Loucy (cell line): ENCODE measurements around the gene RAI1.

Experiments
- H2AFZ ChIP-seq: fragments of 200-600 bp; sonication (generic); 2 replicates; pipeline ENCODE4 v1.6.0; 2016; ENCODE audit warnings: antibody characterized with exemption, mild to moderate bottlenecking, low read length, moderate library complexity
- H3F3A ChIP-seq: fragments of 200-600 bp; 2 replicates; pipeline ENCODE4 v1.6.0; 2016; ENCODE audit warnings: antibody characterized with exemption, low read depth, mild to moderate bottlenecking
- H3K27me3 ChIP-seq: fragments of 200-600 bp; sonication (generic); 2 replicates; pipeline ENCODE4 v1.6.1; 2014; ENCODE audit warnings: low read length, mild to moderate bottlenecking; ENCODE audit not compliant: insufficient read depth, poor library complexity, severe bottlenecking
- H3K36me3 ChIP-seq: fragments of 200-600 bp; sonication (generic); 2 replicates; pipeline ENCODE4 v1.6.1; 2016; ENCODE audit warnings: low read length; ENCODE audit not compliant: insufficient read depth
- H3K4me1 ChIP-seq: fragments of 200-600 bp; sonication (generic); 2 replicates; pipeline ENCODE4 v1.5.1; 2014; ENCODE audit warnings: low read length, mild to moderate bottlenecking; ENCODE audit not compliant: insufficient read depth, poor library complexity, severe bottlenecking
- H3K4me2 ChIP-seq: fragments of 200-600 bp; sonication (generic); 2 replicates; pipeline ENCODE4 v1.6.0; 2014; ENCODE audit warnings: antibody characterized with exemption, low read length, low read depth, mild to moderate bottlenecking; ENCODE audit not compliant: poor library complexity, severe bottlenecking
- H3K4me3 ChIP-seq: fragments of 200-600 bp; sonication (generic); 2 replicates; pipeline ENCODE4 v1.5.1; 2014; ENCODE audit warnings: low read length, mild to moderate bottlenecking, mixed read lengths; ENCODE audit not compliant: poor library complexity, severe bottlenecking
- H3K79me2 ChIP-seq: fragments of 200-600 bp; sonication (generic); 2 replicates; pipeline ENCODE4 v1.6.1; 2014; ENCODE audit warnings: low read length; ENCODE audit not compliant: insufficient read depth
- H3K9ac ChIP-seq: fragments of 200-600 bp; sonication (generic); 2 replicates; pipeline ENCODE4 v1.6.0; 2014; ENCODE audit warnings: mild to moderate bottlenecking, low read depth, low read length, moderate library complexity; ENCODE audit not compliant: poor library complexity, severe bottlenecking
- H3K9me2 ChIP-seq: fragments of 200-600 bp; sonication (generic); replicated peaks from 2 replicates; pipeline ENCODE4 v1.6.1; 2016; ENCODE audit warnings: low read depth, low read length, mixed read lengths
- H3K9me3 ChIP-seq: fragments of 200-600 bp; sonication (generic); 2 replicates; pipeline ENCODE4 v1.6.1; 2014; ENCODE audit warnings: mild to moderate bottlenecking, antibody characterized with exemption, low read length, low read depth; ENCODE audit not compliant: insufficient read depth
- H4K20me1 ChIP-seq: fragments of 200-600 bp; sonication (generic); 2 replicates; pipeline ENCODE4 v1.6.0; 2014; ENCODE audit warnings: antibody characterized with exemption, low read length, mild to moderate bottlenecking; ENCODE audit not compliant: insufficient read depth, poor library complexity, severe bottlenecking
- EZH2phosphoT487 ChIP-seq: fragments of 200-600 bp; IDR thresholded peaks from 2 replicates; pipeline ENCODE4 v1.6.1; 2018; ENCODE audit warnings: antibody characterized with exemption, mild to moderate bottlenecking, moderate library complexity, borderline replicate concordance
- TF ChIP-seq, protein P1 (sequence below): fragments of 200-600 bp; sonication (generic); conservative IDR thresholded peaks from 2 replicates; pipeline ENCODE4 v1.5.1; 2014; ENCODE audit warnings: mild to moderate bottlenecking, antibody characterized with exemption, low read length

The RAI1 gene

DNA sequence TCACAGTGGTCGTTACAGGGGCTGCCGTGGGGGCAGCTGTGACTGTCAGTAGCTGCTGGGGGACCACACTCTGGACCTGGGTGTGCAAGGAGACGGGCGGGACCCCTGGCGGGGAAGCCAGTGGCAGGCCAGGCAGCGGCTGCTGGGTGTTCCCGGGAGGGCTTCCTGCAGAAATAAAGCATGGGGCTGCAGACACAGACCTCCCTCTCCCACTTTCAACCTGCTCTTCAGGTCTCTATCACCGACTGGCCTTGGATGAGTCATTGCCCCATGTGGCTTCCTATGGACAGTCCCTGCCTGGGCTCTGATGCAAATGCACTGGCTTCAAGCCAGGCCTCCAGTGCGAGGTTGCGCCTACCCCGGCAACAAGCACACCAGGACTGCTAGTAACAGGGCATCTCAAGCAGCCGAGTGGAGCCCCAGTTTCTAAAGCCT, 138.3 kb downstream of the RAI1 start:
- Histone ChIP-seq H3K4me3 (peak overlapping the region; percentile 89), H3K4me2 (peak overlapping the region; percentile 93), H3K9me2 (no peaks in the 10 kb centered on the region), H3F3A (no peaks in the 10 kb centered on the region), H3K4me1 (peaks cover 44% of the 10 kb centered on the region), H3K27me3 (no peaks in the 10 kb centered on the region), H3K9ac (peak overlapping the region; percentile 94), H2AFZ (no peak overlapping the region), H3K36me3 (peaks cover 15% of the 10 kb centered on the region; the same call in 1 of the 2 replicates), H4K20me1 (peaks cover 26% of the 10 kb centered on the region), H3K9me3 (no peaks in the 10 kb centered on the region), H3K79me2 (peaks cover 43% of the 10 kb centered on the region)
- TF ChIP-seq EZH2phosphoT487: no peak
- TF ChIP-seq, protein P1, sequence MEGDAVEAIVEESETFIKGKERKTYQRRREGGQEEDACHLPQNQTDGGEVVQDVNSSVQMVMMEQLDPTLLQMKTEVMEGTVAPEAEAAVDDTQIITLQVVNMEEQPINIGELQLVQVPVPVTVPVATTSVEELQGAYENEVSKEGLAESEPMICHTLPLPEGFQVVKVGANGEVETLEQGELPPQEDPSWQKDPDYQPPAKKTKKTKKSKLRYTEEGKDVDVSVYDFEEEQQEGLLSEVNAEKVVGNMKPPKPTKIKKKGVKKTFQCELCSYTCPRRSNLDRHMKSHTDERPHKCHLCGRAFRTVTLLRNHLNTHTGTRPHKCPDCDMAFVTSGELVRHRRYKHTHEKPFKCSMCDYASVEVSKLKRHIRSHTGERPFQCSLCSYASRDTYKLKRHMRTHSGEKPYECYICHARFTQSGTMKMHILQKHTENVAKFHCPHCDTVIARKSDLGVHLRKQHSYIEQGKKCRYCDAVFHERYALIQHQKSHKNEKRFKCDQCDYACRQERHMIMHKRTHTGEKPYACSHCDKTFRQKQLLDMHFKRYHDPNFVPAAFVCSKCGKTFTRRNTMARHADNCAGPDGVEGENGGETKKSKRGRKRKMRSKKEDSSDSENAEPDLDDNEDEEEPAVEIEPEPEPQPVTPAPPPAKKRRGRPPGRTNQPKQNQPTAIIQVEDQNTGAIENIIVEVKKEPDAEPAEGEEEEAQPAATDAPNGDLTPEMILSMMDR: no peak

DNA sequence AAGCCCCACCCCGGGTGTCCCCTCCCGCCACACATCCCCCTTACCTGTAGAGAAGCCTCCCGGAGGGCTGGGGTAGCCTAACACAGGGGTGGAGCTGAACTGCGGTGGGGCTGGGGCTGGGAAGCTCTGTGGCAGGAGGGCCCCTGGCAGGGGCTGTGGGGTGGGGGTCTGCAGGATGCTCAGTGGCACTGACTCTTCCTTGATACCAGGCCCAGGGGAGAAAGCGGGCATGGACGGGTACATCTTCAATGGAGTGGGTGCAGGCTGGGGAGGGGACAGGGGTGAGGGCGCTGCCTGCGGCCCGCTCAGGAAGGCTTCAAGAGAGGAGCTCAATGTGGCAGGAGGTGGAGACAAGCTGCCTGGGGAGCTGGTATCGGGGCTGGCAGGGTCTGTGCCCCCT, 138.8 kb downstream of the RAI1 start:
- Histone ChIP-seq H3K9me2 (no peaks in the 10 kb centered on the region), H3K36me3 (peaks cover 11% of the 10 kb centered on the region; the same call in 1 of the 2 replicates), H3F3A (no peaks in the 10 kb centered on the region), H4K20me1 (peaks cover 26% of the 10 kb centered on the region), H3K27me3 (no peaks in the 10 kb centered on the region), H3K9ac (peak overlapping the region; percentile 94), H3K9me3 (no peaks in the 10 kb centered on the region), H3K4me2 (peak overlapping the region; percentile 93), H3K79me2 (peaks cover 43% of the 10 kb centered on the region), H3K4me3 (peak overlapping the region; percentile 89), H3K4me1 (peaks cover 49% of the 10 kb centered on the region), H2AFZ (no peak overlapping the region)
- TF ChIP-seq, protein P1: no peak
- TF ChIP-seq EZH2phosphoT487: no peak

DNA sequence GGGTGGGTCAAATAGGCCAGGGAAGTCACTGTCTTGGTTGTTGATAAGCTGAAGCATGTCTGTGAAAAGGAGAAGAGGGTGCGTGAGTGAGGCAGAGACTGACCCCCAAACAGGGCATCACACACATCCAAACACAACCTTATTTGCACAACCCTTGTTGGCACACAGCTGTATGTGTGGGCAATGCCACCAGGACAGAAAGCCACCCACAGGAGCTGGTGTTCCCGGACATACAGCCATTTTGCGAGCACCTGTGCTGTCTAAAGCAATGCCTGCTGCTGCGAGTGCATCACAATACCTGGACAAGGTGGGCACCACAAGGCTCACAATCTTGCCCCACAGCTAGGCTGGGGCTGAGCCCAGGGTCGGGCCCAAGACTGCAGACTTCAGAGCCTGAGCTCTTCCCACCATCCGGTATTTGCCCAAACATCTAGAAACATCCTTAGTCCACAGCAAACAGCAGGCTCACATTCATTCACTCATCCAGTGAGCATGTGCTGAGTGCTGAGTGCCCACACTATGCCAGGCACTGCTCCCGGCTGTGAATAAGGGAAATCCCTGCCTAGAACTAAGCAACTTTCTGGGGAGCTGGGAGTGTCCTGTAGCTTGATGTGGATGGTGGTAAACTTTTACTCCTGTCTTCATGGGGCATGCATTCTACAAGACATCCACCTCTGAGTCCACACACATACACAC, 139.4 kb downstream of the RAI1 start:
- peak overlapping the region; percentile 94 for H3K9ac ChIP-seq

More for the DNA sequence above, 139.4 kb downstream of the RAI1 start:
- Histone ChIP-seq H3K4me2 (peak overlapping the region; percentile 93), H3K4me1 (peaks cover 51% of the 10 kb centered on the region), H3K79me2 (peaks cover 43% of the 10 kb centered on the region), H2AFZ (no peak overlapping the region), H3K9me3 (no peaks in the 10 kb centered on the region), H4K20me1 (peaks cover 26% of the 10 kb centered on the region), H3K9me2 (no peaks in the 10 kb centered on the region), H3K36me3 (peaks cover 11% of the 10 kb centered on the region; the same call in 1 of the 2 replicates), H3K4me3 (peak overlapping the region; percentile 89), H3F3A (no peaks in the 10 kb centered on the region), H3K27me3 (no peaks in the 10 kb centered on the region)
- TF ChIP-seq, protein P1: no peak
- no peak for TF ChIP-seq EZH2phosphoT487
